Activated T-cell treated with anti-CD3 and anti-CD28 coated beads for 1 hour (primary cell): ENCODE data around the gene ELMO1.

ENCODE experiments used
- DNase-seq: peaks from one replicate; pipeline ENCODE4 v3.0.0-alpha.2; 2020; ENCODE audit warnings: low read depth

The ELMO1 gene

DNA sequence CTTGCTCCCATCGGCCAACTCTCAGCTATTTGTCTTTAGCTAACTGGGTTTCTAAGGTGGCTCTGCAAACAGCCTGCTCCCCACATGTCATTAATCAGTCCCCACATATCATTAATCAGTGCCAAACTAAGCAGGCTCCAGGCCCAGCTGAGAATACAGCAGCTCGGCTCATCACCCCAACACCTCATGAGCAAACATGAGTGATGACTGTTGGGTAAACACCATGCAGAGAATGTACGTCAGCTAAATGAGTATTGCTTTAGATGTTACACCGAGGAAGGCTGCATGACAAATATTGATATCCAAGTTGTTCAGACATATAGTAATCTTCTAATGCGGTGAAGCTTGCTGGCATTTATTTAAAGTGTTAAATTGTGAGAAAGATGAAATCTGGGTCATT, 536.9 kb downstream of the ELMO1 start:
- no peak for DNase-seq

DNA sequence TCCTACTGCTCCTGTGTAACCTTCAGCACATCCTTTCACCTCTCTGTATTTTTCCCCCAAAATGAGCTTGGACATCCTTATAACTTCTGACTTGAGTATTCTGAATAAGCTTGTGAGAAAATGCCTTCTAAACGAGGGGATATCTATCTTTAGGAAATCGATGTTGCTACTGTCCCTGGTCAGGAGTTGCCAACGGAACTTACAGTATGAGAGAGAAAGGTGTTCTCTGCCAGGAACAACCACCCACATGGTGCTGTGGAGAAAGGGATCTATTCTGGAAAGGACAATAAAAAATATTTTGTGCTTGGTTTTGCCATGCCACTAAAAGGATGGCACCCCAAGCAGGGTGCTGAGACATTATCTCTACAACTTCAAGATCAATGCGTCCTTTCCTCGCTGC, 537.8 kb downstream of the ELMO1 start:
- no peak for DNase-seq

DNA sequence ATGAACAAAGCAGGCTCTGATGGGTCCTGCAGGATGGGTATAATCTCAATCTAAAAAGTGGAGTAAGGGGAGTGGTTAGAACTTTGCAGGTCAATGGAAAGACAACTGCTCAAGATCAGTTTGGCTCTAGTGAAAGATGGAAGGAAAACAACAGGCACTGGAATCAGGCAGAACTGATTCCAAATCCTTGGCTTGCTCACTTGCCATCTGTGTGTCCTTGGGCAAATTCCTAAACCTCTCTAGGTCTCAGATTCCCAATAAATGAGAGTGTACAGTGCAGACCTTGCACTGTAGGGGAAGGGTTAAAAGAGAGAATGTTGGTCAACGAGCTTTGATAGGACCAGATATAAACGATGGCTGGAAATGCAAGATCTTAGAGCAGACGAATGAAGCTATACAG, 538.3 kb downstream of the ELMO1 start:
- no peak for DNase-seq

DNA sequence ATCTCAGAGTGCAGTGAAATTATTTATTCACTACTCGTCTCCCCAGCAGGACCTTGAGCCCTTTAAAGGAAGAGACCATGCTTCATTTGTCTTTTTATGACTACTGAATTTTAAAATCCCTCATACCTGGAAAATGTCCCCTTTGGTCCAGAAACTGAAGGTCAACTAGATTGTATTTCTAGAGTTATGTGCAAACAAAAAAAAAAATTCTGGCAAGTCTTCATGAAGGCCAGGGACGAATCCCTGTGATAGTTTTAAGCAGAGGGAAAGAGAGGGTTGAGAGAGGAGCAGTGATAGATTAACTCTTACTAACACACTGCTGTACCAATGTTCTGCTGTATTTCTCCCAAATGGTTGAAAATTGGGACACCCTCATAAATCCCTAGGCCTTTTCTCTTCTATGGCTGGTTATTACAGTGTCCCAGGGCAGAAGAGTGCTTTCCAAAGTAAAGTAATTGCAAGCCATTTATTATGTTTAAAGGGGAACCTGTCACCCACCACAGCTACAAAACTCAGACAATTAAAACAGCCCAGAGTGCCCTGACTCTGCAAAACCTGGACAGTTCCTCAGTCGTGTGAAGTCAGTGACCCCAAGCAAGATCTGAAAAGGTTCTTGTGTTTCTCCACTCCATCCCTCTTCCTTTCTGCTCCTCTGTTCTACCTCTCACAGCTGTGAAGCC, 541.6 kb downstream of the ELMO1 start:
- no peak for DNase-seq

DNA sequence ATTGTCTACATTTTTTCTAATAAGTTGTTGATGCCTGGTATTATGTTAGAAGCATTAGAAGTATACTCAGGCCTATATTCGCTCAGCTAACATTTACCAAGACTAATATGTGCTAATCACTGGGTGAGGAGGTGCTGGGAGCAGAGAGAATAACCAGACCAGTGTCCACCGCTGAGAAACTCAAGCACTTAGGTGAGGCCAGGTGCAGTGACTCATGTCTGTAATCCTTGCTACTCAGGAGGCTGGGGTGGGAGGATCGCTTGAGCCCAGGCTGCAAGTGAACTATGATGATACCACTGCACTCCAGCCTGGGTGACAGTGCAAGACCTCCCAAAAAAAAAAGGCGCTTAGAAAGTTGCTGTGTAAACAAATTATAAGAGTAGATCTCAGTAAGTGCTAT, 542.2 kb downstream of the ELMO1 start:
- no peak for DNase-seq

DNA sequence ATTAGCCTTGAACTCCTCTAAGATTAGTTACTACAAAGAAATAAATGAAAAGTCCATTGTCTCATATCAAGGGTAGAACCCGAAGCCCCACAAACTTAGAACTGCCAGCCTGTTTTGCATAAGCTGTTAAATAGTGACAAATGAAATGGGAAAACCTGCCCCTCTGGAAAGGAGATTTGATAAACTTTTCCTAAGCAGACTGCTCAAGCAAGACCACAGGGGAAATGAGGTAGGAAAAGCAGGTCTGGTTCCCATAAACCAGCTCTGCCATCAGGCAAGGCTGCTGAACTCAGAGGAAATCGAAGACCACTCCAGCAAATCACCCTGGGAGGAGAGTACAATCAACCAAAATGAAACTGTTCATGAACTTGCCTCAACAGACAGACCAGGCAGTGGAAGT, 542.8 kb downstream of the ELMO1 start:
- no peak for DNase-seq

DNA sequence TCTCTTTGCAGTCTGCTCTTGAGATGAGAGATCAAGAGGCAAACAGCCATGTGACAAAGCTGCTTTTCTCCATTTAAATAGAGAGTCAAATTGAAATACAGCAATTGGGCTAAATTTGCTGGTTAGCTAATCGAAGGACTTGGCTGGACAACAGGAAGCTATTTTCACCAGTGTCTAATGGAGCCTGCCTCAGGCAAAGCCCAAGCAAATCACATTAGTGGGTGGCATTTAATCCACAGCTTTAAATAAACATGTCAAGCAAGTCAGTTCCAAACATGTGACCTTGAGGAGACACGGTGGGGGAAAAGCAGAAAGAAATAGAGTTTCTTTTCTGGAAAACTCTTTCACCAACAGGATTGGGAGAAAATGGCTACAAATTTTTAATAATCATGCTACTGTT, 543.9 kb downstream of the ELMO1 start:
- no peak for DNase-seq

DNA sequence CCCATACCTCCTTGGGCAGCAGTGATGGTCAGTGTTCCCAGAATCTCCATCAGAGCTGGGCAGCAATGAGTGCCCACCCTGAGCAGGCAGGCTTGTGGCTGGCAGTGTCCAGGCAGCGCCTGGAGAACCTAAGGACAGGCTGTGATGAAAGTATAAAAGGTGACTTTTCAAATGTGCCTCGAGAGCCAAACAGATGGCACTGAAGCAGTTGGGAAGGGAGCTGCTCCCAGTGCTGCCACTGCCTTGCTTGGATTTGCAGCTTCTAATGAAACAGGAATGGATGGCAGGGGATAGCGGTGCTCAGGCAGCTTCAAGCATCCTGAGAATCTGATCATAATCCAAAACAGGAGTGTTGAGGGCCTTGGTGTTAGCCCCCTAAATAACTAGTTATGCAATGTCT, 544.6 kb downstream of the ELMO1 start:
- DNase-seq: no peak

DNA sequence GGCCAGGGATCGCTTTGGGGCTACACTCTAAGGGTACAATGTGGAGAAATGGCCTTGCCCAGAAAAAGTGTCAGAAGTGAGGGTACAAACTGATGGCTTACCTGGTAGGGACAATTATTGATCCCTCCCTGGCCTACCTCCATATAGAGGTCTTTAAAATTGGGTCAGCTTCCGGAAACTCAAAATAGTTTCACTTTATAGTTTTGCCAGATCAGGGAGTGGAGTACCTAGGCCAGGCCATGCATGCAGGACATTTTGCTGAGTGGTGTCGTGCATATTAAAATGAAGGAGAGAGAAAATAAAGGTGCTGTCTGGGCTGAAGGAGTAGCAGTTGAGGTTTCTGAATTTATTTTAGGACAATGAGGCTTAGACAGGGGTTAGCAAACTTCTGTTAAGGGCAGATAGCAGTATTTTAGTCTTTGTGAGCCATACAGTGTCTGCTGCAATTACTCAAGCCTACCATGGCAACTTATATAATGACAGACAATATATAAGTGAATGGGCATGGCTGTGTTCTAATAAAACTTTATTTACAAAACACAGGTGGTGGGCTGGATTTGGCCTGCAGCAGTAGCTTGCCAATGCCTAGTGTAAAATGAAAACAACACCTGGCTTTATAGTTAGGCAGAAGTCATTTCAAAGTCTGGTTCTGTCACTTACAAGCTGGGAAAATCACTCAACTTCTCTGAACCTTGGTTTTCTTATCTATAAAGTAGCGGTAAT, 547.5 kb downstream of the ELMO1 start:
- no peak for DNase-seq

DNA sequence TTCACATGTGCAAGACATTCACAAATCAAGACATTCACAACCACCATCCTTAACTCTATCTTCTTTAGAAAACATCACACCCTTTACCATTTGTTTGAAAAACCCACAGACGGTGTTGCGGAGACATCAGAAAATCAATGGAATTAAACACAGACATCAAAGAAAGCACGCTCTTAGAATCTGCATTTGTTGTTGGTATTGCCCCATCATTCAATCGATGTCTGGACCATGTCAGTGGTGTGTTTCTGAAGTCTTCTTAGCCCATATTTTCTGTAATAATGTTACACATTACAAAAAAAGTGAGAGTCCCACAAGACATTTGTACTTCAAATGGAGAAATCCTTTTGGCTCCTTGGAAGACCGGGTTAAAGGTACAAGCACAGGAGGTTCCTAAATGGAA, 550.5 kb downstream of the ELMO1 start:
- DNase-seq: no peak

DNA sequence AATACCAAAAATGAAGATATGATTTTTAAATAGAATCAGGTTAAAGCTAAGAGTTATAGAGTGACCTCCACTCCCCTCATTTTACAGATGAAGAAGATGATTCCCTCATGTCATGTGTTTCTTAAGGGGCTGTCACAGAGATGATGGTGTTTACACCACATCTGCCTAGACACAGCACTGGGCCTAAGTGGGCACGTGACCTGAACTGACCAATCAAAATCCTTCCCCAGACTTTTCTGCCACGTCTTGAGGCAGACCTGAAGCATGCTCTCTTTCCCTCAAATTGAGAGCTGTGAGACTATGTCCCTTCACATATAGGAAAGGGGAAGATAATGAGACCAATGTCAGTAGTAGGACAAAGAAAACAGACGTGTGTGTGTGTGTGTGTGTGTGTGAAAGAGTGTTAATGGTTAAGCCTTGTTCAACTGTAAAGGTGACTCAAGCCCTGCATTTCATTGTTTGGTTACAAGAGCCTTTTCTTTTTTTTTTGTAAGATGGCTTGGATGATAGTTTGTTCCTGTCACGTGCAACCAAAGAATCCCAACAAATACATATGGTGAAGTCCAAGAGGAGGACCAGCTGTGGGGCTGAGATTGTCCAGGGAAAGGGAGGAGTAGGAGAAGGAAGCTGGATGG, 551.6 kb downstream of the ELMO1 start:
- DNase-seq: no peak

DNA sequence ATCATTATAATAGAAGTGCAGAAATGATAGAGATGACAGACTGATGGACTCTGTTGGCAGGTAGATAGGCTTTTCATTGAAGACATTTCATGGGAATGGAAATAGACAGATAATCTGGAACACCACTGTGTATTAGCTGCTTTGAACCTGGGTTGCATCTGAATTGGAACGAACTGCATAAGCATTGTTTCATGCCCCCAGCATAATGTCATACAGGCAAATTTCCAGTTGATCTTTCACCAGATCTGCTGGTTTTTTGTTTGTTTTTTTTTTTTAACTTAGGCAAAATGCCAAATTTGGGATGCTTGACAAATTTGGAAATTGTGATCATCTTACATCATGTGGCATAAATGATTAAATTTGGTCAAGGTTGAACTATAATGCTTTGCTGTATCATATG, 552.2 kb downstream of the ELMO1 start:
- no peak for DNase-seq

DNA sequence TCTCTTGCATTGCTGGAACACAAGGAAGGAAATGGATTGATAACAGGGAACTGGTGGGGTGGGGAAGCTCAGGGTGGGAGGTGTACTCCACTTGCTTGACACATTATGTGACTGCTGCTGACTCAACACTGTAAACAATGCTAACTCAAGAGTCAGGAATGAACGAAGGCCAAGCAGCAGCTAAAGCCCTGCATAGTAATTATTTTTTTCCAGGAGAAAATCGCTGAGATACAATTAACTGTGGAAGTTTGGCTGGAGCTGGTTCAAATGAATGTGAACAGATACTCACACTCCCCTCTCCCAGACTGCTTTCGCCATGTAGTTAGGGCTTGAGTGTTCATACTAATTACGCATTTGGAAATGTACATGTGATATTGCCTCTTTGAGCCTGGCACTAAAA, 553.5 kb downstream of the ELMO1 start:
- DNase-seq: no peak

DNA sequence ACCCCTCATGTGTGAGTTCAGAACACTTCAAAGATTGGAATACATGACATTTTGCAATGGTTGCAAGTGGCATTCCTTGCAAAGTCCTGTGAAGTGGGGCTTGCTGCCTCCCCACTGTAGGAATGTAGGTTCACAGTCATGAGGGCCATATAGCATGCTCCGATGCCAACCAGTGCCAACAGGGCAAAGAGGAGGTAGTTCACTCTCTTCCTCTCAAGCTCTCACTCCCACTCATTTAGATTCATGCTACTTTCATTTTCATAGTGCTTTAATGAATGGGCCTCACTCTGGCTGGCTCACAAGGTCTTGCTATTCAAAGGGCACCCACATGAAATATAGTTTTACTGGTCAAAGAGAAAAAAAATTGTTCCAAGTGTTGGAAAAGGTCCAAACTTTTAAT, 554.5 kb downstream of the ELMO1 start:
- DNase-seq: no peak

DNA sequence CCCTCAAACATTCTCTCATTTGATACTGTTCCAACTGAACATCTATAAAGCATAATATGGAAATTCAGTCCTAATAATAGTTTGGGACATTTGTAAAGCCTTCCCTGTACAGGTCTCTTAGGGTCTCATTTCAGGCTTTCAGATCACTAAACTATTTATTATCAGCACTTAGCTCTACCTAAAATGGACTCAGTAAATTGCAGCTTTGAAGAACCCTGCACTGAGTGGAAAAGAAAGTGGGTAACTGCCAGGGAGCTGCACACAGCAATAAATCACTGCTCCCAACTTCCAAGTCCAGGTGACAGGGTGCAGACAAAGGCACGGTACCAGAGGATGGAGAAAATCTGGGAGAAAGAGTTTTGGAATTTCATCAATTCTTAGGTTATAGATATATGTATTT, 559.5 kb downstream of the ELMO1 start:
- DNase-seq: no peak

DNA sequence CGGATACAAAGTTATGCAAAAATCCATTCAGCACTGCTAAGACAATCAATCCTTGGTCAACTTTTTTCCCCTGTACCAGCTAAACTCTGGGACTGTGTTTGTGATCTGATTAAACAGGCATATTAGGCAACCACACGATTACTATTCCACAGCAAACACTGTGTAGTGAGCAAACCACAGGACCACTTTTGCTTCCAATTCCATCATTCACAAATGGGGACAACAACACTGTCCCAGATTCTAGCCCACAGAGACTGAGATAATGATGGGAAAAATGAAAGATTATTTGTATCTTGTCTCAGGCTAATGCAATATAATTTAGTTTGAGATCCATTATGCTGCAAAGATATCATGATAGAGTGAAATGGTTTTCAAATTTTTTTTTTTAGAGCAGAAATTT, 560.7 kb downstream of the ELMO1 start:
- no peak for DNase-seq

DNA sequence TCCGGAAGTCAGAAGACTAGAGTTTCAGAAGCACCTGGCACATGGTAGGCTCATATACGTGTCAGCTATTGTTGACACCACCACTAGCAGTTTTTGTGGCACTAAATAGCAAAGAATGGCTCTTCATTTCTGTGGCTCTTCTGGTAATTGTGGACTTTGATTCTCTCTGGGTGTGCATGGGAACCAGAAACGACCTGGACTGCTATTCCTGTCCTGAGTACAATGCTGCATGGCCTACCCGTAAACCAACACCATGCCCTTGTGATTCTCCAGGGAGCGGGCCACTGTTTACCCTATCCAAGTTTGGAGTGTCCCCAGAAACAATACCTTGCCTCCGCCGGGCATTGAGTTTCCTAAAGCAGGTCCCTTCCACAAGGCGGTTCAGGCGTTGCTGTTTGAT, 561.4 kb downstream of the ELMO1 start:
- DNase-seq: no peak

DNA sequence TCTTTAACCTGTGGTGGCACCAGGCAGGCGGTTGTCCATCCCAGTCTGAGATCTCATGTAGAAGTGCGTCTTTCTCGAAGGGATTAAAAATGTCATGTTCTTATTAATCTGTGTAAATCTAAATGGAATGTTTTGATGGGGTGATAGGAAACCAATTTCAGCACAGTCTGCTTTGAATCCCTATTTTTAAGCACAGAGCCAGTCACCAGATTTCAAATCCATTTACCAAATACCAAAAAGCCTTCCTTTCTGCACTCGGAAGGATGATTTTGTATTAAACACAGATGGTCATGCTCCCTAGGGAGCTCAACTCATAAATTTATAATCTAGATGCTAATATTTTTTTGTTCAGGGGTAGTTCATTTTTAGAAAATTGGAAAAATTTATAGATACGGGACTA, 563.8 kb downstream of the ELMO1 start:
- DNase-seq: no peak

DNA sequence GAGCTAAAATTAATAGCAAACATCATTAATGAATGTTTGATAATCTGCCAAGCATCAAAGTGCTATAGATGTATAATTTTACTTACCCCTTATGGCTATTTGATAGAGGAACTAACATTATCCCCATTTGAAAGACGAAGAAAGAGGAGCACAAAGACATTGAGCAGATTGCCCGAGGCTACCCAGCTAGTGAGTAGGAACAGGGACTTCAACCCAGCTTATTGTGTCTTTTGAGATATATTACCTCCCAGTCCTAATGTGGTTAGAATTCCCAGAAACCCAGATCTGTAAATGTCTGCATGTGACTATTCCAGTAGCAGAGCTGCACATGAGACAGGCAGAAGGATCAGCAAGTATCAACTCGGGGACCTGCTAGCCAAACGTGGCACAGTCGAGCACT, 564.3 kb downstream of the ELMO1 start:
- no peak for DNase-seq

DNA sequence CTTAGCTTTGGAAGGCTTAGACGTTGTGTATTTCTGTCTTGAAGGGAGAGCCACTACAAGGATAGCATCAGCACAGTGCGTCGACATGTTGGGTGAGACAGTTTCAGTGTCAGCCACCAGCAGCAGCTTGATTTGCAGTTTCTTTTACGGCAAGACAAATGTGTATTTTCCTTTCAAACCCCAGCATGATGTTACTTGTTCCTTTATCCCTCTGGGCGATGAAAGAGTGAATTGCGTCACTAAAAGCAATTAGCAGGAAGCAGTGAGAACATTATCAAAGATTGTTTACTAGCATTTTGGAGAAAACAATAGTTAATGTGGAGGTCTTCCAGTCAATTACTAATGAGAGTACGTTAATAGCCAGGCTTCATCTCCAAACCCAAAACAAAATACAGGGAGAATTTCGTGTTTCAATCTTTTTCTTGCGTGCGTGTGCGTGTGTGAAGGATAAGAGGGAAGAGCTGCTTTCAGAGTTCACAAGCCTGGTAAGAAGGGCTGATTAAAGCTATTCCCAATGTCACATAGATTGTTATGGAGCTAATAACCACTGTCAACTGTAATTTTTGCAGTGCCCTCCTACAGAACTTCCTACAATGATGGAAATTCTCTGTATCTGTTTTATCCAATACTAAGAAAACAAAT, 567.3 kb downstream of the ELMO1 start:
- DNase-seq: no peak

DNA sequence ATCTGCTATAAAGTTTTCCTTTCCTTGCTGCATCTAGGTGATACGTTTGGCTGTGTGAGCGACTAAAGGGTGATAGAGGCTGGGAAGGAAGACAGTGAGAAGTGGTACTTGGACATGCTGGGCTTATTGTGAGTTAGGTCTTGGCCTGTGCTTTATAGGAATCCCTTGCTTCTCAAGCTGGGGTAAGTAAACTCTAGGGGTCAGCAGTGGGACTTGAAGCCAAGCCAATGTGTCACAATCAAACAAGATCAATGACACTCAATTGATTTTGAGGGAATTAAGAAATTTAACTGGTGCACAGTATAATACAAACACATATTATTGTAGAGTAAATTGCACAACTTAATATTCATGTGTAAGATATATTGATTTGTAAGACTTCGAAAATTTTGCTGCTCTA, 568.6 kb downstream of the ELMO1 start:
- no peak for DNase-seq

DNA sequence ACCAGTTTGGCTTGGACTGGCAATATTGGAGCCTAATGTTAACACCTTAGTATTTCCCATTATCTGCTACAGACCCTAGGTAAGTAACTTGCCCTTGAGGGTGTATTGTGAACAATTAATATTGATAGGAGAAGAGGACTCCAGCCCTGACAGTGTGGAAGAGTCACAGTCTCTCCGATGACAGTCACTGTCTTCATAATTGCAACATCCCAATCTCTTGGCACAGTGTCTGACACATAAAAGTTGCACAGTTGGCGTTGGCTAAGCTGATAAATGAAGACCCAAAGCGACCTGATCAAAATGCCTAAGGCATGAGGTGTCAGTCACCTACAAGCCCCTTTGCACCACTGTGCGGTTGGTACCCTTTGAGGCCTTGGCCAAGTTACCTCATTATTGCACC, 569.6 kb downstream of the ELMO1 start:
- DNase-seq: no peak

DNA sequence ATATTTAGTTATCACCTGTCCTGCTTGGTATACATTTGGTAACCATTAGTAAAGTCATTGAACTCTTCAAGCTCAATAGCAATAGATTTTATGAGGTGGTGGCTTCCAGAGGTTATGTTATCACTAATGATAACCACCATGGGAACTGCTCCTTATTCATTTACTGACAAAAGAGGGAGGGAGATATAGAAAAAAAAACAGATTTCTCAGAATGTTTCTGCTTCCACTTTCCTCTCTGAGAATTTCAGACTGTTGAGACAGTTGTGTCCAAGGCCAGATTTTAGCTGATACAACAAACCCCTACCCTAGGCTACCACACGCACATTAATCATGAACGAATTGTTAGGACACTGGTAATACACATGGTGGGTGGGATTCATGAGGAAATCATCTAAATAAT, 570.4 kb downstream of the ELMO1 start:
- no peak for DNase-seq
